Spleen (tissue), 11 donors: ENCODE measurements around the gene MYO6. TPM values are rescaled to one million over a fixed set of nuclear protein-coding genes. Genes with fewer than 3 reads are reported as not detected.

Source experiments
- DNase-seq: peaks from one replicate; pipeline ENCODE4 v3.0.0-alpha.2; 2020
- H3K27ac ChIP-seq, 8 donors: fragments of 200-600 bp; sonication (generic) in 7 of 8; 1 replicate in 4 of 8; 2 replicates in 4 of 8; pipeline versions ENCODE4 v1.5.0 to v1.8.0; 2016 to 2021; ENCODE audit warnings: inconsistent platforms in 4 of 8, mild to moderate bottlenecking in 4 of 8, moderate library complexity in 1 of 8
- H3K27me3 ChIP-seq, 7 donors: fragments of 200-600 bp; sonication (generic) in 6 of 7; replicated peaks in 1 of 7; 1 replicate in 4 of 7; 2 replicates in 3 of 7; pipeline versions ENCODE4 v1.5.0 to v1.8.0; 2016 to 2021; ENCODE audit warnings: inconsistent platforms in 3 of 7, mild to moderate bottlenecking in 1 of 7
- H3K36me3 ChIP-seq, 6 donors: fragments of 200-600 bp; sonication (generic) in 5 of 6; 1 replicate in 4 of 6; 2 replicates in 2 of 6; pipeline versions ENCODE4 v1.5.0 to v1.8.0; 2016 to 2021; ENCODE audit warnings: inconsistent platforms in 2 of 6
- H3K4me1 ChIP-seq, 6 donors: fragments of 200-600 bp; sonication (generic) in 5 of 6; 1 replicate in 3 of 6; 2 replicates in 3 of 6; pipeline versions ENCODE4 v1.5.0 to v1.8.0; 2016 to 2021; ENCODE audit warnings: inconsistent platforms in 3 of 6
- H3K4me3 ChIP-seq, 8 donors: fragments of 200-600 bp; sonication (generic) in 7 of 8; 1 replicate in 4 of 8; 2 replicates in 4 of 8; pipeline versions ENCODE4 v1.5.0 to v1.8.0; 2016 to 2021; ENCODE audit warnings: inconsistent platforms in 4 of 8, mild to moderate bottlenecking in 4 of 8, moderate library complexity in 2 of 8
- H3K9me3 ChIP-seq, 8 donors: fragments of 200-600 bp; sonication (generic) in 7 of 8; 1 replicate in 4 of 8; 2 replicates in 4 of 8; pipeline versions ENCODE4 v1.5.0 to v1.8.0; 2016 to 2021; ENCODE audit warnings: inconsistent platforms in 4 of 8
- POLR2A ChIP-seq, 3 donors: fragments of 450-650 bp; IDR thresholded peaks; one replicate each; pipeline ENCODE4 v1.5.1; 2017; ENCODE audit warnings: antibody characterized with exemption in 3 of 3, mild to moderate bottlenecking in 1 of 3
- POLR2AphosphoS5 ChIP-seq, 3 donors: sonication (generic); formaldehyde crosslinking; IDR thresholded peaks; one replicate each; pipeline ENCODE4 v1.5.1; 2017; ENCODE audit warnings: antibody characterized with exemption in 3 of 3
- WGBS, 5 donors: extraction: QIAGEN DNeasy Blood & Tissue Kit in 3 of 5; methylation state at CpG; one replicate each; pipeline versions ENCODE4 v1.1.5 to v1.1.7; 2013 to 2018; 5-methylcytosine and 5-hydroxymethylcytosine counted together
- intact Hi-C: fragments of 100-400 bp; cut with DNase I; formaldehyde crosslinking; loops from one replicate; pipeline ENCODE4 v1.15.0; 2023; ENCODE audit warnings: low total_unique reads
- polyA plus RNA-seq, 3 donors: library from polyadenylated mRNA; stranded (reverse); fragments of 200-250 nt; gene quantifications; one replicate each; pipeline ENCODE4 v1.2.1, GENCODE V29; 2013
- total RNA-seq, 7 donors: library from RNA; depleted of rRNA in 3 of 7; stranded (reverse); fragments of >200 nt in 3 of 7; fragmentation: NEBNext Ultra II Directional in 4 of 7; extraction: Animal tissue kit (Norgen Biotek cat#: 25700) in 4 of 7; gene quantifications; one replicate each; pipeline versions ENCODE4 v1.1.0 to v1.2.1, GENCODE V29; 2016 to 2021
- TF ChIP-seq, protein P1 (sequence below), 11 experiments: fragments of 200-600 bp in 7 of 11; fragments of 450-650 bp in 4 of 11; sonication (generic) in 4 of 11; IDR thresholded peaks in 8 of 11; conservative IDR thresholded peaks in 3 of 11; 1 replicate in 7 of 11; 2 replicates in 4 of 11; pipeline versions ENCODE4 v1.4.0 to v1.8.0; 2016 to 2021; ENCODE audit warnings: antibody characterized with exemption in 11 of 11, inconsistent platforms in 4 of 11, mild to moderate bottlenecking in 1 of 11
- donor health status: healthy with polysubstance abuse.
- donor health status: DM: no; HTN: no; CAD: no; lungs with moderate emphysema.
- donor health status: DM: no; HTN: no; CAD: no.
- donor health status: Bipolar disorder and iron deficiency.
- donor health status: healthy.
- donor health status: DM: no; HTN: no; CAD: no.
- donor health status: DM: yes; HTN: yes; CAD: no.

Gene MYO6
- total and polyA plus RNA-seq, 10 donors, result 4.2 to 29.1 (median 18.2) TPM

DNA sequence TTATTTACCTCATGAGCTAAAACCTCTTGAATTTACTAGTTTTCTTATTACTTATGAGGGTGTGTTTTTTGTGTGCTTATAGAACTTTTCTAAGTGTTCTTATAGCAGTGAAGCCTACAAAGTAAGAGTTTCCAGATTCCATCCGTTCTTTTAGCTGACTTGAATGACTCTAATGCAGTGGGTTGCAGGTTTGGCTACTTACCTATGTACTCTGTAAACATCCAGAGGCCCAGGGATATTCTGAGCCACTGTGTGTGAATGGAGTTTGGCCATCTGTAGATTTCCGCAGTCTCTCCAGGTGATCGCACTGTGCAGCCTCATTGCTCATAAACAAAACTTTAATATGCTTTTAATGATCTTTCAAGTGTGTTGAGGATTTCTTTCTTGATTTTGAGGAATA is 157.8 kb downstream of the MYO6 start:
- no peak for DNase-seq
- 85 to 94% (median 91%) methylated on average over 3 of the region's 3 CpGs for WGBS, 5 donors
- TF ChIP-seq POLR2AphosphoS5 (IDR thresholded peaks at IDR 0.05) (no peak), POLR2A (IDR thresholded peaks at IDR 0.05) (no peak)
- TF ChIP-seq, protein P1, sequence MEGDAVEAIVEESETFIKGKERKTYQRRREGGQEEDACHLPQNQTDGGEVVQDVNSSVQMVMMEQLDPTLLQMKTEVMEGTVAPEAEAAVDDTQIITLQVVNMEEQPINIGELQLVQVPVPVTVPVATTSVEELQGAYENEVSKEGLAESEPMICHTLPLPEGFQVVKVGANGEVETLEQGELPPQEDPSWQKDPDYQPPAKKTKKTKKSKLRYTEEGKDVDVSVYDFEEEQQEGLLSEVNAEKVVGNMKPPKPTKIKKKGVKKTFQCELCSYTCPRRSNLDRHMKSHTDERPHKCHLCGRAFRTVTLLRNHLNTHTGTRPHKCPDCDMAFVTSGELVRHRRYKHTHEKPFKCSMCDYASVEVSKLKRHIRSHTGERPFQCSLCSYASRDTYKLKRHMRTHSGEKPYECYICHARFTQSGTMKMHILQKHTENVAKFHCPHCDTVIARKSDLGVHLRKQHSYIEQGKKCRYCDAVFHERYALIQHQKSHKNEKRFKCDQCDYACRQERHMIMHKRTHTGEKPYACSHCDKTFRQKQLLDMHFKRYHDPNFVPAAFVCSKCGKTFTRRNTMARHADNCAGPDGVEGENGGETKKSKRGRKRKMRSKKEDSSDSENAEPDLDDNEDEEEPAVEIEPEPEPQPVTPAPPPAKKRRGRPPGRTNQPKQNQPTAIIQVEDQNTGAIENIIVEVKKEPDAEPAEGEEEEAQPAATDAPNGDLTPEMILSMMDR (IDR thresholded peaks at IDR 0.05 in 8 of 11, conservative IDR thresholded peaks at IDR 0.05 in 3 of 11), result no peak
- Histone ChIP-seq H3K27ac (no peak overlapping the region), H3K9me3 (no peaks in the 10 kb centered on the region), H3K27me3 (no peaks in the 10 kb centered on the region), H3K4me1 (no peaks in the 10 kb centered on the region), H3K36me3 (peaks cover 0 to 3% (median 0%) of the 10 kb centered on the region in 6 donors), H3K4me3 (no peak overlapping the region)
- intact Hi-C loops, result no loop called here

DNA sequence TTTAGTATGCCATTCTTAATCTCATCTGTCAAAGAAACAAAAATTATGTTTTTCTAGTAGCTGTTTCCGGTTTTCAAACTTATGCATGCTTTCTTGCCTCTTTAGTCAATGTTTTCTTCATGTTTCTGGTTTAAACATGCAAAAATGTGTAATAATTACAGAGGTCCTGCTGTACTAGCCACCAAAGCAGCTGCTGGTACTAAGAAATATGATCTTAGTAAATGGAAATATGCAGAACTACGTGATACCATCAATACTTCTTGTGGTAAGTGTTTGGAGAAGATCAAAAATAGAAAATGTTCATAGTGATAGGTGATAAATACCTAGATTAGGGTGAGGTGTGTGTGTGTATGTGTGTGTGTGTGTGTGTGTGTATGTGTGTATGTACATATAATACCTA is 158.4 kb downstream of the MYO6 start:
- TF ChIP-seq POLR2AphosphoS5 (IDR thresholded peaks at IDR 0.05) (no peak), POLR2A (IDR thresholded peaks at IDR 0.05) (no peak)
- TF ChIP-seq, protein P1 (IDR thresholded peaks at IDR 0.05 in 8 of 11, conservative IDR thresholded peaks at IDR 0.05 in 3 of 11), result no peak
- H3K27ac ChIP-seq, result no peak overlapping the region
- no peak for DNase-seq
- no peaks in the 10 kb centered on the region for H3K9me3 ChIP-seq
- no peaks in the 10 kb centered on the region for H3K27me3 ChIP-seq
- H3K36me3 ChIP-seq, result peaks cover 0 to 3% (median 0%) of the 10 kb centered on the region in 6 donors
- H3K4me1 ChIP-seq, result no peaks in the 10 kb centered on the region
- 79 to 92% (median 85%) methylated on average over 2 of the region's 2 CpGs for WGBS, 5 donors
- intact Hi-C loops, result no loop called here
- H3K4me3 ChIP-seq, result no peak overlapping the region

DNA sequence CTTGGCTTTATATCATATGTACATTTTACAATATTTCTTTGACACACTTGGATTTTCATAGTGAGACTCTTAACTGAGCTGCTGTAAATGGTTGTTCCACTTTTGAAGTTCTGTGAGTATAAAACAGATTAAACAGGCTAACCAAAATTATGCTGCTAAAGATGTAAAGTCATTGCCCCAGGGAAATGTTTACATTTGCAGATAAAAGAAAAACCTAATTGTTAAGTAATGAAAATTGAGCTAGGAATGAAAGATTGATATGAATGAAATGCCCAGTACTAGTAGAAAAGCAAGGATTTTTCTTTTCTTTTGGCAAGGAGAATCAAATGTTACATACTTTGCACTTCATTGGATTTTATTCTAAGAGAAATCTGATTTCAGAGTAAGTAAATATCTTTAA is 164.0 kb downstream of the MYO6 start:
- Histone ChIP-seq H3K4me1 (no peaks in the 10 kb centered on the region), H3K36me3 (peaks cover 0 to 17% (median 8%) of the 10 kb centered on the region in 6 donors), H3K9me3 (no peaks in the 10 kb centered on the region), H3K27me3 (no peaks in the 10 kb centered on the region), H3K27ac (no peak overlapping the region), H3K4me3 (no peak overlapping the region)
- no peak for DNase-seq
- intact Hi-C loops, result no loop called here
- TF ChIP-seq POLR2A (IDR thresholded peaks at IDR 0.05) (no peak), POLR2AphosphoS5 (IDR thresholded peaks at IDR 0.05) (no peak)
- TF ChIP-seq, protein P1 (IDR thresholded peaks at IDR 0.05 in 8 of 11, conservative IDR thresholded peaks at IDR 0.05 in 3 of 11), result no peak

DNA sequence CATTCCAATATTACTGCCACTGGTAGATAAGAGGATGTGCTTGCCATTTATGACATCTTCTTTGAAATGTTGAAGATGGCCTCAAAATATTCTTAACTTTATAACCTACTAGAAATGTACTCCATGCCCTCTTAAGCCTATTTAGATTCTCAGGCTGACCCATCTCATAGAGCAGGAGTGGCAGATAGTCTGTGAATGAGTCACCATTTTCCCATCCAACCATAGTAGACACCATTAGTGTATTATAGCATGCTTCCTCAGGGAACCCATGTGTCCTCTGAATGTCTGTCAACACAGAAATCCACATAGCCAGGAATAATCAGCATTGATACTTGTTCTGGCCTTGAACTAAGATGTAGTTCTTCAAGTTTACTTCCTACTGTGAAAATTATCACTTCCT is 173.2 kb downstream of the MYO6 start:
- intact Hi-C loops, result no loop called here

More for the DNA sequence above, 173.2 kb downstream of the MYO6 start:
- TF ChIP-seq, protein P1 (IDR thresholded peaks at IDR 0.05 in 8 of 11, conservative IDR thresholded peaks at IDR 0.05 in 3 of 11), result no peak
- no peak for TF ChIP-seq POLR2AphosphoS5 (IDR thresholded peaks at IDR 0.05)
- no peak for TF ChIP-seq POLR2A (IDR thresholded peaks at IDR 0.05)
- no peak overlapping the region for H3K4me3 ChIP-seq
- no peaks in the 10 kb centered on the region for H3K27me3 ChIP-seq
- no peaks in the 10 kb centered on the region for H3K9me3 ChIP-seq
- no peak for DNase-seq
- H3K27ac ChIP-seq, result no peak overlapping the region
- no peaks in the 10 kb centered on the region for H3K4me1 ChIP-seq
- H3K36me3 ChIP-seq, result peaks cover 0 to 8% (median 0%) of the 10 kb centered on the region in 6 donors
